Renal cortex interstitium (tissue), 11 donors: ENCODE results near the gene MGST2. TPM values are rescaled to one million over a fixed set of nuclear protein-coding genes. Genes with fewer than 3 reads are reported as not detected.

Experiments
- DNase-seq, 11 donors: peaks; one replicate each; pipeline ENCODE4 v3.0.0-alpha.2; 2013; ENCODE audit warnings: low read depth in 9 of 11, low spot score in 4 of 11; ENCODE audit errors: extremely low read depth in 1 of 11
- polyA plus RNA-seq, 3 donors: library from polyadenylated mRNA; unstranded; fragments of 120-200 nt; gene quantifications; one replicate each; pipeline ENCODE4 v1.2.1, GENCODE V29; 2013; ENCODE audit not compliant: insufficient read length in 3 of 3

Gene MGST2
- polyA plus RNA-seq, 3 donors: 48.6 to 58.9 (median 56.9) TPM

- no peak for DNase-seq
Measured at GRCh38 chr4:139749338-139749737, 83.7 kb downstream of the MGST2 start.

- no peak for DNase-seq
Measured at GRCh38 chr4:139749835-139750498, 84.3 kb downstream of the MGST2 start.

GRCh38 chr4:139753686-139754085 lies 88.1 kb downstream of the MGST2 start:
- DNase-seq: no peak

Other genes starting within 250 kb of the MGST2 start
- gene RAB33B, start 211.7 kb upstream of the MGST2 start, polyA plus RNA-seq: 10 to 100 TPM in 2 of 3 donors, 1 to 10 TPM in 1; 10.0 to 10.3 (median 10.1) TPM
- 10 to 100 TPM; 12.7 to 13.0 (median 12.9) TPM for gene SETD7, start 109.6 kb upstream of the MGST2 start, polyA plus RNA-seq